H9 (cell line): ENCODE data around the gene CAMTA1. TPM values are rescaled to one million over a fixed set of nuclear protein-coding genes. Genes with fewer than 3 reads are reported as not detected.

ENCODE experiments used
- DNase-seq: peaks from one replicate; pipeline ENCODE4 v3.0.0-alpha.2; 2017
- H2AFZ ChIP-seq: one replicate; pipeline ENCODE4 v1.6.1; 2013; ENCODE audit warnings: mild to moderate bottlenecking, low read length, control low read depth, moderate library complexity
- H2AK5ac ChIP-seq: 2 replicates; pipeline ENCODE4 v1.6.1; 2013; ENCODE audit warnings: low read length, control low read depth, mixed read lengths; ENCODE audit not compliant: insufficient read length
- H2BK120ac ChIP-seq: one replicate; pipeline ENCODE4 v1.6.1; 2013; ENCODE audit warnings: low read depth, mild to moderate bottlenecking, low read length, control low read depth, inconsistent platforms; ENCODE audit not compliant: poor library complexity, severe bottlenecking
- H2BK12ac ChIP-seq: 2 replicates; pipeline ENCODE4 v1.6.1; 2013; ENCODE audit warnings: low read length, control low read depth, mixed read lengths, low read depth; ENCODE audit not compliant: insufficient read length
- H2BK15ac ChIP-seq: 2 replicates; pipeline ENCODE4 v1.6.1; 2013; ENCODE audit warnings: low read depth, low read length, control low read depth
- H2BK20ac ChIP-seq: one replicate; pipeline ENCODE4 v1.6.1; 2013; ENCODE audit warnings: low read depth, mild to moderate bottlenecking, low read length, control low read depth, inconsistent platforms; ENCODE audit not compliant: poor library complexity, severe bottlenecking
- H2BK5ac ChIP-seq: 2 replicates; pipeline ENCODE4 v1.6.1; 2013; ENCODE audit warnings: low read length, control low read depth, mixed read lengths; ENCODE audit not compliant: insufficient read length
- H3K14ac ChIP-seq: 2 replicates; pipeline ENCODE4 v1.6.1; 2013; ENCODE audit warnings: low read length, control low read depth; ENCODE audit not compliant: insufficient read depth
- H3K18ac ChIP-seq: 2 replicates; pipeline ENCODE4 v1.6.1; 2013; ENCODE audit warnings: low read depth, mild to moderate bottlenecking, mixed read lengths, low read length, control low read depth; ENCODE audit not compliant: insufficient read length
- H3K23ac ChIP-seq: 2 replicates; pipeline ENCODE4 v1.6.1; 2013; ENCODE audit warnings: low read length, control low read depth, mixed read lengths, low read depth; ENCODE audit not compliant: insufficient read length
- H3K23me2 ChIP-seq: 2 replicates; pipeline ENCODE4 v1.6.1; 2013; ENCODE audit warnings: low read depth, mild to moderate bottlenecking, mixed read lengths, low read length, control low read depth; ENCODE audit not compliant: insufficient read length, poor library complexity, severe bottlenecking
- H3K27ac ChIP-seq: 2 replicates; pipeline ENCODE4 v1.5.1; 2013; ENCODE audit warnings: low read length, control low read depth, mixed read lengths, low read depth; ENCODE audit not compliant: insufficient read length
- H3K27me3 ChIP-seq: 2 replicates; pipeline ENCODE4 v1.6.1; 2013; ENCODE audit warnings: low read length, control low read depth, inconsistent platforms; ENCODE audit not compliant: insufficient read depth
- H3K4ac ChIP-seq: 2 replicates; pipeline ENCODE4 v1.6.1; 2013; ENCODE audit warnings: low read depth, mild to moderate bottlenecking, control low read depth, inconsistent platforms, low read length, moderate library complexity
- H3K4me1 ChIP-seq: 2 replicates; pipeline ENCODE4 v1.6.1; 2013; ENCODE audit warnings: low read length, control low read depth, inconsistent platforms; ENCODE audit not compliant: insufficient read depth
- H3K4me2 ChIP-seq: 2 replicates; pipeline ENCODE4 v1.6.1; 2013; ENCODE audit warnings: low read length, control low read depth, mixed read lengths; ENCODE audit not compliant: insufficient read length, insufficient read depth
- H3K56ac ChIP-seq: 2 replicates; pipeline ENCODE4 v1.6.1; 2013; ENCODE audit warnings: low read depth, mild to moderate bottlenecking, mixed read lengths, low read length, control low read depth; ENCODE audit not compliant: insufficient read length
- H3K79me1 ChIP-seq: 2 replicates; pipeline ENCODE4 v1.6.1; 2013; ENCODE audit warnings: low read depth, mild to moderate bottlenecking, moderate library complexity, low read length, control low read depth, inconsistent platforms; ENCODE audit not compliant: insufficient read depth, poor library complexity, severe bottlenecking
- H3K79me2 ChIP-seq: 2 replicates; pipeline ENCODE4 v1.6.1; 2013; ENCODE audit warnings: low read length, control low read depth, inconsistent platforms; ENCODE audit not compliant: insufficient read depth
- H3K9ac ChIP-seq: 2 replicates; pipeline ENCODE4 v1.6.1; 2013; ENCODE audit warnings: low read length, control low read depth, mixed read lengths; ENCODE audit not compliant: insufficient read length; ENCODE audit errors: extremely low read depth
- H3K9me3 ChIP-seq: one replicate; pipeline ENCODE4 v1.6.1; 2013; ENCODE audit warnings: low read depth, low read length, inconsistent platforms; ENCODE audit not compliant: control insufficient read depth
- H3T11ph ChIP-seq: one replicate; pipeline ENCODE4 v1.6.1; 2013; ENCODE audit warnings: mild to moderate bottlenecking, low read length, control low read depth, inconsistent platforms
- H4K20me1 ChIP-seq: one replicate; pipeline ENCODE4 v1.6.1; 2013; ENCODE audit not compliant: control insufficient read depth, insufficient read length, insufficient read depth
- H4K5ac ChIP-seq: 2 replicates; pipeline ENCODE4 v1.6.1; 2013; ENCODE audit warnings: low read depth, mild to moderate bottlenecking, mixed read lengths, low read length, control low read depth; ENCODE audit not compliant: insufficient read length
- H4K8ac ChIP-seq: replicated peaks from 2 replicates; pipeline ENCODE4 v1.6.1; 2013; ENCODE audit warnings: low read length, control low read depth, mixed read lengths, low read depth; ENCODE audit not compliant: insufficient read length
- H4K91ac ChIP-seq: 2 replicates; pipeline ENCODE4 v1.6.1; 2013; ENCODE audit warnings: low read depth, mild to moderate bottlenecking, moderate library complexity, mixed read lengths, low read length, control low read depth; ENCODE audit not compliant: insufficient read length
- H3K27ac Mint-ChIP-seq, 3 experiments: 2 replicates in 2 of 3; 3 replicates in 1 of 3; pipeline ENCODE4 v1.8.0; 2020 to 2021; ENCODE audit warnings: mixed read lengths in 3 of 3, mild to moderate bottlenecking in 1 of 3, moderate library complexity in 1 of 3
- H3K27me3 Mint-ChIP-seq: 2 replicates; pipeline ENCODE4 v1.8.0; 2021; ENCODE audit warnings: low read depth, mild to moderate bottlenecking, moderate library complexity, mixed read lengths
- H3K36me3 Mint-ChIP-seq, 3 experiments: 2 replicates in 2 of 3; 3 replicates in 1 of 3; pipeline ENCODE4 v1.8.0; 2020 to 2021; ENCODE audit warnings: low read depth in 3 of 3, mixed read lengths in 3 of 3; ENCODE audit not compliant: insufficient read depth in 1 of 3
- H3K4me1 Mint-ChIP-seq, 2 experiments: 2 replicates each; pipeline ENCODE4 v1.8.0; 2020; ENCODE audit warnings: mixed read lengths in 2 of 2
- H3K4me3 Mint-ChIP-seq, 2 experiments: 2 replicates in 1 of 2; 3 replicates in 1 of 2; pipeline ENCODE4 v1.8.0; 2020 to 2021; ENCODE audit warnings: mild to moderate bottlenecking in 2 of 2, mixed read lengths in 2 of 2, moderate library complexity in 1 of 2
- H3K9me3 Mint-ChIP-seq, 2 experiments: 2 replicates in 1 of 2; 3 replicates in 1 of 2; pipeline ENCODE4 v1.8.0; 2020; ENCODE audit warnings: mild to moderate bottlenecking in 2 of 2, mixed read lengths in 2 of 2, moderate library complexity in 1 of 2
- CTCF ChIP-seq: fragments of 200-600 bp; sonication (generic); conservative IDR thresholded peaks from 3 replicates; pipeline ENCODE4 v1.8.0; 2021; ENCODE audit warnings: antibody characterized with exemption, mild to moderate bottlenecking
- WGBS: extraction: QIAGEN DNeasy Blood & Tissue Kit; methylation state at CpG from one replicate; pipeline ENCODE4 v1.1.7; 2013; ENCODE audit warnings: missing lambda C conversion rate, low lambda C conversion rate, mixed read lengths; ENCODE audit not compliant: insufficient read length; ENCODE audit errors: extremely low coverage; 5-methylcytosine and 5-hydroxymethylcytosine counted together
- total RNA-seq: library from RNA; stranded (reverse); gene quantifications from 2 replicates; pipeline ENCODE4 v1.2.1, GENCODE V29; 2021

CAMTA1 gene
- total RNA-seq, 1 experiment from 2014 or later = 115 TPM

- no peak overlapping the region for H2AFZ ChIP-seq
- no peak overlapping the region for H2BK20ac ChIP-seq
- Mint-ChIP-seq H3K27me3 (no peaks in the 10 kb centered on the region), H3K4me1 (peaks cover 6 to 8% of the 10 kb centered on the region in 2 experiments), H3K36me3 (peaks cover 3 to 15% (median 4%) of the 10 kb centered on the region in 3 experiments; a peak in 4 of 7 replicates), H3K9me3 (no peaks in the 10 kb centered on the region), H3K4me3 (no peak overlapping the region), H3K27ac (no peak overlapping the region; a peak in 1 of 7 replicates)
- no peak for DNase-seq
- no peaks in the 10 kb centered on the region for H4K20me1 ChIP-seq
- H4K5ac ChIP-seq = no peak overlapping the region
- H3K9ac ChIP-seq = no peak overlapping the region
- no peak overlapping the region for H4K91ac ChIP-seq
- H3K27me3 ChIP-seq = no peaks in the 10 kb centered on the region
- no peak overlapping the region for H3T11ph ChIP-seq
- no peak overlapping the region for H3K14ac ChIP-seq
- no peak overlapping the region for H3K4ac ChIP-seq
- no peak overlapping the region for H2BK15ac ChIP-seq
- H3K23me2 ChIP-seq = no peaks in the 10 kb centered on the region
- H3K4me1 ChIP-seq = no peaks in the 10 kb centered on the region
- no peak overlapping the region for H2BK12ac ChIP-seq
- H4K8ac ChIP-seq = no peak overlapping the region
- no peak overlapping the region for H3K27ac ChIP-seq
- H2BK5ac ChIP-seq = no peak overlapping the region
- no CpG with 5 or more reads among the region's 19 CpGs for WGBS
- no peak overlapping the region for H3K18ac ChIP-seq
- H2AK5ac ChIP-seq = no peak overlapping the region
- H2BK120ac ChIP-seq = no peak overlapping the region
- H3K79me2 ChIP-seq = no peaks in the 10 kb centered on the region
- no peaks in the 10 kb centered on the region for H3K79me1 ChIP-seq
- H3K56ac ChIP-seq = no peak overlapping the region
- no peak overlapping the region for H3K23ac ChIP-seq
- TF ChIP-seq CTCF = no peak
- no peaks in the 10 kb centered on the region for H3K9me3 ChIP-seq
- H3K4me2 ChIP-seq = no peak overlapping the region
Observed at GRCh38 chr1:7732331-7732730, 947.1 kb downstream of the CAMTA1 start.
